ENCODE data around the gene ING5. TPM values are rescaled to one million over a fixed set of nuclear protein-coding genes. Genes with fewer than 3 reads are reported as not detected.

Gene ING5
- total RNA-seq, 6 experiments from 2014 or later: 18.7 to 20.0 (median 19.5) TPM

GRCh38 chr2:241769819-241770184 is 68.0 kb downstream of the ING5 start:
- H3K27me3 Mint-ChIP-seq (ENCODE audit: insufficient read depth): no peaks in the 10 kb centered on the region; the same call in 1 of the 2 replicates
- no peak overlapping the region for H3K27ac Mint-ChIP-seq
- DNase-seq: no peak
- no peak overlapping the region for H3K4me3 Mint-ChIP-seq
- H3K4me1 Mint-ChIP-seq (ENCODE audit: low read depth): peaks cover 4% of the 10 kb centered on the region
- no peak for TF ChIP-seq CTCF (IDR thresholded peaks at IDR 0.05)
- H3K9me3 Mint-ChIP-seq: no peaks in the 10 kb centered on the region
- H3K36me3 Mint-ChIP-seq (ENCODE audit: low read depth): no peaks in the 10 kb centered on the region

DNA sequence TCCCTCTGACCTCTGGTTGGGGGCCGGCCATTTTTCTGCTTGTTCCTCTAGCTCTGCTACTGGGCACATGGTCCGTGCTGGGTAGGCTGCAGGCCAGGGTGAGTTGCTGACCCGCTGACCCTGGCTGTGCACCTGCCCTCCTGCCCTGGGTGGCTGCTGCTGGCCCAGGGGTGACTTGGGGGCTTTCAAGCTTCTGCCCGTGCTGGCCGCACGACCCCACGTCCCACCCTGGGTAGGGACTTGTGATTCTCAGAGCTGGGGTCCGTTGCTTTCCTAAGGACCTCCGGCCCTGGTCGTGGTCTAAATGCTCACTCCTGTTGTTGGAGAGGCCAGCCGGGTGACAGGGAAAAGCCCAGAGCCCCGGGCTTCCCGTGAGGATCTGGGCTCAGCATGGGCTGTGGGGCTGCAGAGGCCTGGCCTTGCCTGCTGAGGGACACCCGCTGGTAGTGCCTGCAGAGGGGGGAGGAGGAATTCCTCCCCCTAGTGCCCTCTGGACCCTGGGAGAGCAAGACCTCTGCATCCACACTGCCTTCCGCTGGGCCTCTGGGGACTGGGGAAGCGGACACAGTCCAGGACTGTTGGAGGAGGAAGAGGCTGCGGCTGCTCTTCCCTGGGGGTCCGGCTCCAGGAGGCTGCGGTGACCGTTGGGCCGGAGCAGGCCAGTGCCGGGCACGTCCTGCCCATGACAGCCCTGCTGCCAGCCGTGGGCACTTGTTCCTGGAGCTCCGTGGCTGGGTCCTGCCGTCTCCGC is 68.5 kb downstream of the ING5 start:
- Mint-ChIP-seq H3K27ac (no peak overlapping the region), H3K27me3 (ENCODE audit: insufficient read depth) (no peaks in the 10 kb centered on the region; the same call in 1 of the 2 replicates)

GRCh38 chr2:241770936-241771285 is 69.1 kb downstream of the ING5 start:
- TF ChIP-seq CTCF (IDR thresholded peaks at IDR 0.05): no peak
- Mint-ChIP-seq H3K4me3 (no peak overlapping the region), H3K36me3 (ENCODE audit: low read depth) (no peaks in the 10 kb centered on the region), H3K27ac (no peak overlapping the region), H3K9me3 (no peaks in the 10 kb centered on the region), H3K27me3 (ENCODE audit: insufficient read depth) (no peaks in the 10 kb centered on the region; the same call in 1 of the 2 replicates), H3K4me1 (ENCODE audit: low read depth) (peaks cover 10% of the 10 kb centered on the region)
- DNase-seq: no peak

More for the DNA sequence above, 68.5 kb downstream of the ING5 start:
- Mint-ChIP-seq H3K9me3 (no peaks in the 10 kb centered on the region), H3K4me3 (no peak overlapping the region), H3K4me1 (ENCODE audit: low read depth) (peaks cover 9% of the 10 kb centered on the region), H3K36me3 (ENCODE audit: low read depth) (no peaks in the 10 kb centered on the region)
- no peak for TF ChIP-seq CTCF (IDR thresholded peaks at IDR 0.05)
- no peak for DNase-seq

DNA sequence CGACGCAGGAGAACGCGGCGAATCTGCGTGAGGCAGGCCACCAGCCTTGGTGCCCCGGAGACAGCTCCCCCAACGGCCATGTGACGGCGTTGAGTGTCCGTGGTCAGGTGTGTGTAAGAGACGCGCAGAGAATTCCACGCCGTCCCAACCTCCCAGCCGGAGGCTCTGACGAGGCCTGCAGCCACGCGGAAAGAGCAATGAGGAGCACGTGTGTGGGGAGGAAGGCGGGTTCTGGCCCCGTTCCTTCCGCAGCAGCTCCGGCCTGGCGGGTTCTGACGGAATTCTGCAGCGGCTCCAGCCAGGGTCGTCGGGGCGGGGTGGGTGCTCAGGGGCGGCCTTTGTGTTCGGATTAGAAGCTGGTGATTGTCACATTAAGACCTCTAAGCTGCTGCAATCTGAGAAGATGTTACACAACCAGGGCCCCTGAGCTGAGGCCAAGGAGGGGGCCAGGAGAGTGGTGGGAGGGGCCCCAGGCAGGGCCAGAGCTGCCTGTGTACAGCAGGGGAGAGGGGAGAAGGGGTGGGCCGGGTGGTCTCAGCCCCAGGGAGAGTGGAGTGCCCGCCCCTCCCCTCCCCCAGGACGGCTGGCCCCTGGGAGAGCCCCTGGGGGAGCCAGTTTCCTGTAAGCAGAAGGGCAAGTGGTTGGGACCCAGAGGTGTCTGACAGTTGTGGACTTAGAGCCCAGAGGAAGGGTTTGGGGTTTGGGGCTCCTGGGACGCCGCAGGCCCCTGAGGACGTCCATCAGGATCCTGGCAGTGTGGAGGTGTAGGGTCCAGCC is 69.6 kb downstream of the ING5 start:
- DNase-seq: no peak

GRCh38 chr2:241772063-241772499 is 70.2 kb downstream of the ING5 start:
- H3K36me3 Mint-ChIP-seq (ENCODE audit: low read depth): no peaks in the 10 kb centered on the region
- DNase-seq: no peak
- no peak overlapping the region for H3K27ac Mint-ChIP-seq
- no peaks in the 10 kb centered on the region for H3K9me3 Mint-ChIP-seq
- no peak for TF ChIP-seq CTCF (IDR thresholded peaks at IDR 0.05)
- no peak overlapping the region for H3K4me3 Mint-ChIP-seq
- no peaks in the 10 kb centered on the region; the same call in 1 of the 2 replicates for H3K27me3 Mint-ChIP-seq (ENCODE audit: insufficient read depth)
- peaks cover 10% of the 10 kb centered on the region for H3K4me1 Mint-ChIP-seq (ENCODE audit: low read depth)

More for the DNA sequence above, 69.6 kb downstream of the ING5 start:
- Mint-ChIP-seq H3K9me3 (no peaks in the 10 kb centered on the region), H3K36me3 (ENCODE audit: low read depth) (no peaks in the 10 kb centered on the region), H3K4me3 (no peak overlapping the region), H3K27me3 (ENCODE audit: insufficient read depth) (no peaks in the 10 kb centered on the region; the same call in 1 of the 2 replicates), H3K4me1 (ENCODE audit: low read depth) (peaks cover 10% of the 10 kb centered on the region), H3K27ac (no peak overlapping the region)
- TF ChIP-seq CTCF (IDR thresholded peaks at IDR 0.05): no peak
